Upper lobe of left lung (tissue), 6 donors: ENCODE data around the gene QPCT. TPM values are rescaled to one million over a fixed set of nuclear protein-coding genes. Genes with fewer than 3 reads are reported as not detected.

ENCODE experiments used
- ATAC-seq, 2 donors: fragments of 200-7000 bp; cut with Tn5 transposase; one replicate each; pipeline ENCODE4 v1.9.1; 2022; ENCODE audit warnings: mild to moderate bottlenecking in 2 of 2, moderate library complexity in 2 of 2; ENCODE audit not compliant: low FRiP score in 2 of 2
- DNase-seq, 2 donors: peaks; one replicate each; pipeline ENCODE4 v3.0.0-alpha.2; 2019 to 2020
- H3K27ac ChIP-seq, 4 donors: fragments of 200-600 bp; sonication (generic); one replicate each; pipeline ENCODE4 v1.5.1; 2016 to 2019
- H3K27me3 ChIP-seq, 4 donors: fragments of 200-600 bp; sonication (generic); one replicate each; pipeline ENCODE4 v1.5.1; 2017 to 2019
- H3K36me3 ChIP-seq, 4 donors: fragments of 200-600 bp; sonication (generic); one replicate each; pipeline ENCODE4 v1.5.1; 2016 to 2019
- H3K4me1 ChIP-seq, 4 donors: fragments of 200-600 bp; sonication (generic); one replicate each; pipeline ENCODE4 v1.5.1; 2018 to 2019
- H3K4me3 ChIP-seq, 4 donors: fragments of 200-600 bp; sonication (generic); one replicate each; pipeline ENCODE4 v1.5.1; 2017 to 2019; ENCODE audit warnings: mild to moderate bottlenecking in 2 of 4, moderate library complexity in 1 of 4
- H3K9me3 ChIP-seq, 4 donors: fragments of 200-600 bp; sonication (generic); one replicate each; pipeline ENCODE4 v1.5.1; 2018 to 2019
- CTCF ChIP-seq, 6 experiments: fragments of 450-650 bp in 4 of 6; fragments of 200-600 bp in 2 of 6; sonication (generic) in 2 of 6; IDR thresholded peaks; one replicate each; pipeline ENCODE4 v1.5.1; 2016 to 2019; ENCODE audit warnings: antibody characterized with exemption in 6 of 6
- EP300 ChIP-seq, 4 donors: sonication (generic); formaldehyde crosslinking; IDR thresholded peaks; one replicate each; pipeline ENCODE4 v1.5.1; 2017; ENCODE audit warnings: antibody characterized with exemption in 4 of 4, control low read depth in 2 of 4
- POLR2A ChIP-seq, 4 donors: fragments of 450-650 bp; IDR thresholded peaks; one replicate each; pipeline ENCODE4 v1.5.1; 2016 to 2017; ENCODE audit warnings: antibody characterized with exemption in 4 of 4, mild to moderate bottlenecking in 2 of 4
- POLR2AphosphoS5 ChIP-seq, 2 donors: sonication (generic); formaldehyde crosslinking; IDR thresholded peaks; one replicate each; pipeline ENCODE4 v1.5.1; 2017; ENCODE audit warnings: antibody characterized with exemption in 2 of 2
- WGBS, 2 donors: methylation state at CpG; one replicate each; pipeline ENCODE4 v1.1.5; 2017 to 2018; 5-methylcytosine and 5-hydroxymethylcytosine counted together
- total RNA-seq, 6 donors: library from RNA; depleted of rRNA in 4 of 6; stranded (reverse); fragments of >200 nt in 4 of 6; gene quantifications; one replicate each; pipeline versions ENCODE4 v1.1.0 to v1.2.1, GENCODE V29; 2016 to 2021
- donor health status: DM: no; HTN: no; CAD: no; lungs with moderate emphysema.
- donor health status: DM: no; HTN: yes; CAD: no; lungs with severe emphysema.

The QPCT gene
- total RNA-seq, 6 donors from 2014 or later: 2.0 to 12.5 (median 6.0) TPM; not detected in 1

- H3K9me3 ChIP-seq: no peaks in the 10 kb centered on the region
- DNase-seq: no peak
- no peaks in the 10 kb centered on the region for H3K4me1 ChIP-seq
- H3K27ac ChIP-seq: no peak overlapping the region
- ATAC-seq: no peak
- H3K4me3 ChIP-seq: no peak overlapping the region
- 75 to 83% methylated on average over 4 of the region's 4 CpGs for WGBS, 2 donors
- H3K27me3 ChIP-seq: no peaks in the 10 kb centered on the region
- TF ChIP-seq EP300 (IDR thresholded peaks at IDR 0.05): no peak
- no peak for TF ChIP-seq CTCF (IDR thresholded peaks at IDR 0.05)
- no peak for TF ChIP-seq POLR2AphosphoS5 (IDR thresholded peaks at IDR 0.05)
- TF ChIP-seq POLR2A (IDR thresholded peaks at IDR 0.05): no peak
- no peaks in the 10 kb centered on the region for H3K36me3 ChIP-seq
Measured at GRCh38 chr2:37357530-37357929, 13.1 kb downstream of the QPCT start.

GRCh38 chr2:37358466-37358865, 14.0 kb downstream of the QPCT start:
- H3K4me3 ChIP-seq: no peak overlapping the region
- 93 to 94% methylated on average over 3 of the region's 3 CpGs for WGBS, 2 donors
- ATAC-seq (no peak), DNase-seq (no peak)
- no peaks in the 10 kb centered on the region for H3K9me3 ChIP-seq
- no peaks in the 10 kb centered on the region for H3K27me3 ChIP-seq
- no peaks in the 10 kb centered on the region for H3K36me3 ChIP-seq
- TF ChIP-seq CTCF (IDR thresholded peaks at IDR 0.05): no peak
- no peak overlapping the region for H3K27ac ChIP-seq
- H3K4me1 ChIP-seq: no peaks in the 10 kb centered on the region

- H3K9me3 ChIP-seq: no peaks in the 10 kb centered on the region
- DNase-seq (no peak), ATAC-seq (peak in 1 of 2 donors; percentile 24)
- TF ChIP-seq CTCF (IDR thresholded peaks at IDR 0.05) (no peak), POLR2A (IDR thresholded peaks at IDR 0.05) (no peak), EP300 (IDR thresholded peaks at IDR 0.05) (no peak), POLR2AphosphoS5 (IDR thresholded peaks at IDR 0.05) (no peak)
- no peaks in the 10 kb centered on the region for H3K4me1 ChIP-seq
- no peaks in the 10 kb centered on the region for H3K27me3 ChIP-seq
- H3K36me3 ChIP-seq: no peaks in the 10 kb centered on the region
- 88 to 89% methylated on average over 3 of the region's 3 CpGs for WGBS, 2 donors
- H3K4me3 ChIP-seq: no peak overlapping the region
- H3K27ac ChIP-seq: no peak overlapping the region
Measured at GRCh38 chr2:37361216-37361815, 16.9 kb downstream of the QPCT start.

- no peak overlapping the region for H3K4me3 ChIP-seq
- H3K36me3 ChIP-seq: no peaks in the 10 kb centered on the region
- DNase-seq (no peak), ATAC-seq (no peak)
- H3K9me3 ChIP-seq: no peaks in the 10 kb centered on the region
- no peaks in the 10 kb centered on the region for H3K4me1 ChIP-seq
- TF ChIP-seq POLR2A (IDR thresholded peaks at IDR 0.05): no peak
- TF ChIP-seq EP300 (IDR thresholded peaks at IDR 0.05): no peak
- no peak for TF ChIP-seq CTCF (IDR thresholded peaks at IDR 0.05)
- no peak for TF ChIP-seq POLR2AphosphoS5 (IDR thresholded peaks at IDR 0.05)
- H3K27ac ChIP-seq: no peak overlapping the region
- 85 to 91% methylated on average over 9 of the region's 9 CpGs for WGBS, 2 donors
- H3K27me3 ChIP-seq: no peaks in the 10 kb centered on the region
Measured at GRCh38 chr2:37361994-37362698, 17.7 kb downstream of the QPCT start.

- no peaks in the 10 kb centered on the region for H3K4me1 ChIP-seq
- H3K4me3 ChIP-seq: no peak overlapping the region
- no peaks in the 10 kb centered on the region for H3K9me3 ChIP-seq
- TF ChIP-seq CTCF (IDR thresholded peaks at IDR 0.05) (no peak), POLR2A (IDR thresholded peaks at IDR 0.05) (no peak), EP300 (IDR thresholded peaks at IDR 0.05) (no peak), POLR2AphosphoS5 (IDR thresholded peaks at IDR 0.05) (no peak)
- H3K36me3 ChIP-seq: no peaks in the 10 kb centered on the region
- no peak for DNase-seq
- H3K27ac ChIP-seq: no peak overlapping the region
- no peak for ATAC-seq
- 93 to 95% methylated on average over 6 of the region's 6 CpGs for WGBS, 2 donors
- H3K27me3 ChIP-seq: no peaks in the 10 kb centered on the region
Measured at GRCh38 chr2:37364351-37364750, 19.9 kb downstream of the QPCT start.
